ENCODE measurements around the gene CFAP119.

The CFAP119 gene

DNA sequence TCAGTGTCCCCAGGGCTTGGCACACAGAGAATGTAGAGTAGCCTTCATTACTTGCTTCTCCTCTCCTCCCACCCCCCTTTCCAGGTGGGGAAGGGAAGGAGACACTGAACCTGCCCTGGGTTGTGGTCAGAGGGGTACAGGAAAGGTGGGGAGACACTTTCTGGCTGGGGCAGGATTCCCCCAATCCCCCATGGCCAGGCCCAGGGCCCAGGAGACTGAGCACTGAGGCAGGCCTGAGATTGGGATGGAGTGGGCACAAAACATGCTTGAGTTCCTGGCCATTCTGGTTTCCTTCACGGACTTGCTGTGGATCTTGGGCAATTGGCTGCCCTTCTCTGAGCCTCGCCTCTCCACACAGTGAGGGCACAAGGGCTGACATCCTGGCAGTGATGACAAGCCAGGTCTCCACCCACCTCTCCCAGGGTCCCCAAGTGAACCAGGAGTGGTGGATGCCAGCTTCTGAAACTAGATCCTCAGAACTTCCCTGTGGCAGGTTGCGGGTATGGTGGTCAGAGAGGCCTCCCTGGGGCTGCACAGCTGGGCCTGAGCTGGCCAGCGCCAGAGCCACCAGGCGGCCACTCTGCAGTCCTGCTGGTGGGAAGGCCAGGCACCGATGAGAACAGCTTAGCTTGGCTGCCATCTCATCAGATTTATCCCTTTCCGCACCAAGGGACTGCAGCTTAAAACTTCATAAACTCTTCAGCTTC is 15.9 kb upstream of the CFAP119 start:
- H3K9ac ChIP-seq (ENCODE audit: low read length): no peak overlapping the region
- no peak overlapping the region for H3K4me3 ChIP-seq (ENCODE audit: low read length)
- H3K4me1 ChIP-seq (ENCODE audit: control insufficient read depth, insufficient read depth, low read length): peaks cover 18% of the 10 kb centered on the region
- no peaks in the 10 kb centered on the region for H3K27me3 ChIP-seq (ENCODE audit: control insufficient read depth, insufficient read depth, low read length)
- H3K9me3 ChIP-seq (ENCODE audit: control insufficient read depth, low read length): no peaks in the 10 kb centered on the region
- H3K36me3 ChIP-seq (ENCODE audit: control insufficient read depth, insufficient read depth, low read length): peaks cover 6% of the 10 kb centered on the region

DNA sequence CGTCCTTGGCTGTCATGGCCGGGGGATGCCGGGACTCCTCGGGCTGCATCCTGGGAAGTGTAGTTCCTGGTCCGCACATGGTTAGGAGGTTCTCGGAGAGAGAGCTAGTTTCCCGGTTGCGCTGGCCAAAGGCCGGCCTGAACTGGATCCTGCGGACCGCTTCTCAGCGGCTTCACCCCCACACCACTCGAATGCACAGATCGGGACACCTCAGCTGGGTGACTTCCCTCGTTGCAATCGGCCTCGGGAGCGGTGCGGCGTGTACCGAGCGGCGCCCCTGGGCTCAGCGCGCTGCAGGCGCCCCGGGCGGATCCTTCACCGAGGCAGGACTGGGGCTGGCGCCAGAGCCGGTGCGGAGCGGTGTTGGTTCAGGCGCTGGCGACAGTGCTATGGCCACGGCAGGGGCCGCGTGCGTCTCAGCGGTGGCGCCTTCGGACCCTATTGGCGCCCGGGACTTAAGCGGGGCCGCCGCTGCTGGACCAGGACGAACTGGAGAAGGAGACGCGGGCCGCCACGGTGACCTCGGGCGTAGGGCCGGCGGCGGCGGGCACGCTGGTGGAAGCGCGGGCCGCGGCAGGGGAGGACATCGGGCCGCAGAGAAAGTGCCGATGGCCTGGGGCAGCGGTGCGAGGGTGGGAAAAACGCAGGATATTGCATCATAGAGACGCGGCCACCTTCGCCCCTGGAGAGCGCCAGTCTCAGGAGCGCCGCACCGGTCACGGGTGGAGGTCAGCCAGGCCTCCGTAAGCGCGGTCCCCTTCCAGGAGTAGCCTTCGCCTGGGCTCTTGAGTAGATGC is 13.7 kb upstream of the CFAP119 start:
- Histone ChIP-seq H3K9ac (ENCODE audit: low read length) (peak overlapping the region; percentile 79), H3K36me3 (ENCODE audit: control insufficient read depth, insufficient read depth, low read length) (peaks cover 7% of the 10 kb centered on the region), H3K4me1 (ENCODE audit: control insufficient read depth, insufficient read depth, low read length) (peaks cover 18% of the 10 kb centered on the region), H3K9me3 (ENCODE audit: control insufficient read depth, low read length) (no peaks in the 10 kb centered on the region), H3K4me3 (ENCODE audit: low read length) (peak overlapping the region; percentile 93), H3K27me3 (ENCODE audit: control insufficient read depth, insufficient read depth, low read length) (no peaks in the 10 kb centered on the region)

DNA sequence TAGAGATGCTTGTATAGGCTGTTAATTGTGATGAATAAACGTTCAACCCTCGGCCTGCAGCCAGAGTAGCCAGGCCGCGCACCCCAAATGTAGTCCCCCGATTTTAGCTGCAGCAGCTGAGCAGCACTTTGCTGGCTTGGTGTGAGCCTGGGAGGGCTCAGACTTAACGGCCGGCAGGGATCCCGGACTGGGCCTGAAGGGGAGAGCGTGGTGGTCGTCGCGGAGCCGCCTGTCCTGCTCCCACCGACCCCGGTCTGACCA is 13.2 kb upstream of the CFAP119 start:
- Histone ChIP-seq H3K27me3 (ENCODE audit: control insufficient read depth, insufficient read depth, low read length) (no peaks in the 10 kb centered on the region), H3K9me3 (ENCODE audit: control insufficient read depth, low read length) (no peaks in the 10 kb centered on the region), H3K36me3 (ENCODE audit: control insufficient read depth, insufficient read depth, low read length) (peaks cover 7% of the 10 kb centered on the region), H3K4me3 (ENCODE audit: low read length) (peak overlapping the region; percentile 93), H3K9ac (ENCODE audit: low read length) (peak overlapping the region; percentile 79), H3K4me1 (ENCODE audit: control insufficient read depth, insufficient read depth, low read length) (peaks cover 18% of the 10 kb centered on the region)

DNA sequence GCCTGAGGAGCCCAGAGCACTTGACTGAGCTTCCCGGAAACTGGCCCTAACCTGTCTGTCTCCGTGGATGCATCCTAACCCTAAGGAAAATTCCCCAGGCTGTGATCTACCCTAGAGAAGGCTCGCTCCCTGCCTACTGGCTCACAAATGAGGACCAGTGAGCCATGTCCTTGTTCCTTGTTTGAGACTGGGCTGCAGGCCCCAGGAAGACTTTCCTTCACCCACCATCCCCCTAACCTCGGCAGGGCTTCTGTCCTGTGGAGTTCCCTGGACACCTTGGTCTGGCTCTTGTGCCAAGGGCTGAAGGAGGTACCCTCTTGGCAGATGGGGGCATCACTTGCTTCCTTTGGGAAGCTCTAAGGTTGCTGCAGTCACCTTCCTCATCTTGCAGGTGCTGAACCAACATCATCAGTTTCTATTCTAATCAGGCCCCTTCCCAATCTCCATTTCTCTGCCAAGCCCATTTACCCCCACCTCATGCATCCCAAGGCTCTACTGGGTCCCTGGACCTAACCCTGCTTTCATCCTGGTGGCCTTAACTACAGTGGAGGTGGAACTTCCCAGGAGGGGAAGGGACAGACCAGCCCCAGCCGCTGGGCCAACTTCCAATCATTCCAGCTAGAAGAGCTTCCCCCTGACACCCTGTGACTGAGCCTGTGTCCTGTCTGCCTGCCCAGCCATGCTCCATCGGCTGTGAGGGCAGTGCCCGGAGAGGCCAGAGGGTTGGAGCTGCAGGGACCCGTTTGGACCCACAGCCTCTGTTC is 12.7 kb upstream of the CFAP119 start:
- Histone ChIP-seq H3K36me3 (ENCODE audit: control insufficient read depth, insufficient read depth, low read length) (peaks cover 8% of the 10 kb centered on the region), H3K4me3 (ENCODE audit: low read length) (peak overlapping the region; percentile 93), H3K4me1 (ENCODE audit: control insufficient read depth, insufficient read depth, low read length) (peaks cover 18% of the 10 kb centered on the region), H3K9ac (ENCODE audit: low read length) (peak overlapping the region; percentile 79), H3K9me3 (ENCODE audit: control insufficient read depth, low read length) (no peaks in the 10 kb centered on the region), H3K27me3 (ENCODE audit: control insufficient read depth, insufficient read depth, low read length) (no peaks in the 10 kb centered on the region)

DNA sequence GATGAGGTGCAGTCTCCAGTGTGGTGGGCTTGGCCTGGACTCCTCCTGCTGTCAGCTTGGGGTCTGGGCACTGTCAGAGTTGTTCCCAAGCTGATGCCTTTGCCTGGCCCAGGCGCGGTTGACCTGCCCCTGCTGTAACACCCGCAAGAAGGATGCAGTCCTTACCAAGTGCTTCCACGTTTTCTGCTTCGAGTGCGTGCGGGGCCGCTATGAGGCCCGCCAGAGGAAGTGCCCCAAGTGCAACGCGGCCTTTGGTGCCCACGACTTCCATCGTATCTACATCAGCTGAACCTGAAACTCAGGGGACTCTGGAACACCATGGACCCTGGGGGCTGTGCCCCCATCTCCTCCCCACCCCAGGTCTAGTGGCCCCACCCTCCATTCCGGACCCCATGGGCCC is 12.0 kb upstream of the CFAP119 start:
- no peak overlapping the region for H3K4me3 ChIP-seq (ENCODE audit: low read length)
- peaks cover 16% of the 10 kb centered on the region for H3K36me3 ChIP-seq (ENCODE audit: control insufficient read depth, insufficient read depth, low read length)
- H3K9me3 ChIP-seq (ENCODE audit: control insufficient read depth, low read length): no peaks in the 10 kb centered on the region
- peaks cover 18% of the 10 kb centered on the region for H3K4me1 ChIP-seq (ENCODE audit: control insufficient read depth, insufficient read depth, low read length)
- no peak overlapping the region for H3K9ac ChIP-seq (ENCODE audit: low read length)
- H3K27me3 ChIP-seq (ENCODE audit: control insufficient read depth, insufficient read depth, low read length): no peaks in the 10 kb centered on the region

DNA sequence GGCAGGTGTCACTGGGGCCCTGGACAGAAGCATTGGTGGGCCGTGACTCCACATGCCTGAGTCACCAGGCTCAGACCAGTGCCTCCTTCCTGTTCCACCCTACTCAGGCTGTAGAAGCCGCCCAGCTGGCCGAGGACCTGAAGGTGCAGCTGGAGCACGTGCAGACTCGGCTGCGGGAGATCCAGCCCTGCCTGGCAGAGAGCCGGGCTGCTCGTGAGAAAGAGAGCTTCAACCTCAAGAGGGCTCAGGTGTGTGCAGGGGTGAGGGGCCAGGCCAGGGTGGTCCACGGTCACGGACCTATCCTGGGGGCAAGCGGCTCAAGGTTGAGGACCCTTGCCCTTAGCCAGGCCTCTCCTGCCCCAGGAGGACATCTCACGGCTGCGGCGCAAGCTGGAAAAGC is 9.9 kb upstream of the CFAP119 start:
- Histone ChIP-seq H3K9ac (ENCODE audit: low read length) (no peak overlapping the region), H3K9me3 (ENCODE audit: control insufficient read depth, low read length) (no peaks in the 10 kb centered on the region), H3K4me3 (ENCODE audit: low read length) (no peak overlapping the region), H3K4me1 (ENCODE audit: control insufficient read depth, insufficient read depth, low read length) (peaks cover 12% of the 10 kb centered on the region), H3K36me3 (ENCODE audit: control insufficient read depth, insufficient read depth, low read length) (peaks cover 34% of the 10 kb centered on the region), H3K27me3 (ENCODE audit: control insufficient read depth, insufficient read depth, low read length) (no peaks in the 10 kb centered on the region)

DNA sequence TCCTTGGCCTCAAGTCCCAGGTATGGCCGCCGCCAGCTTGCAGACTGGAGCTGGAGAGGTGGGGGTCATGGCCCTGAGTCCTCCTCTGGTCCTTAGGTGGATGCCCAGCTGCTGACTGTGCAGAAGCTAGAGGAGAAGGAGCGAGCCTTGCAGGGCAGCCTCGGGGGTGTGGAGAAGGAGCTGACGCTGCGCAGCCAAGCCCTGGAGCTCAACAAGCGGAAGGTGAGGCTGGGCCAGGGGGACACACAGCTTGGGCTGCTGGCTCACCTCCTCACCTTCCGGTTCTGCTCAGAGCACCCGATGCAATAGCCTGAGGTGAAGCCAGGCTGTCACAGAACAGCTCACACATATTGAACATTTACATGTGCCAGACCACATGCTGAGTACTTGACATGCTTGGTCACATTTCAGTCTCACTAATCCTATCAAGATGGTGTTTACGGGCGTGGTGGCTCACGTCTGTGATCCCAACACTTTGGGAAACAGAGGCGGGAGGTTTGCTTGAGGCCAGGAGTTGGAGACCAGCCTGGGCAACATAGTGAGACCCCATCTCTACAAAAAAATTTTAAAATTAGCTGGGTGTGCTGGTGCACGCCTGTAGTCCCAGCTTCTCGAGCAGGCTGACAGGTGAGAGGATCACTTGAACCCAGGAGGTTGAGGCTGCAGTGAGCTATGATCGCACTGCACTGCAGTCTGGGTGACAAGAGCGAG is 7.7 kb upstream of the CFAP119 start:
- Histone ChIP-seq H3K4me1 (ENCODE audit: control insufficient read depth, insufficient read depth, low read length) (peaks cover under 1% of the 10 kb centered on the region), H3K9ac (ENCODE audit: low read length) (no peak overlapping the region), H3K4me3 (ENCODE audit: low read length) (no peak overlapping the region), H3K9me3 (ENCODE audit: control insufficient read depth, low read length) (no peaks in the 10 kb centered on the region), H3K36me3 (ENCODE audit: control insufficient read depth, insufficient read depth, low read length) (peaks cover 45% of the 10 kb centered on the region), H3K27me3 (ENCODE audit: control insufficient read depth, insufficient read depth, low read length) (no peaks in the 10 kb centered on the region)

DNA sequence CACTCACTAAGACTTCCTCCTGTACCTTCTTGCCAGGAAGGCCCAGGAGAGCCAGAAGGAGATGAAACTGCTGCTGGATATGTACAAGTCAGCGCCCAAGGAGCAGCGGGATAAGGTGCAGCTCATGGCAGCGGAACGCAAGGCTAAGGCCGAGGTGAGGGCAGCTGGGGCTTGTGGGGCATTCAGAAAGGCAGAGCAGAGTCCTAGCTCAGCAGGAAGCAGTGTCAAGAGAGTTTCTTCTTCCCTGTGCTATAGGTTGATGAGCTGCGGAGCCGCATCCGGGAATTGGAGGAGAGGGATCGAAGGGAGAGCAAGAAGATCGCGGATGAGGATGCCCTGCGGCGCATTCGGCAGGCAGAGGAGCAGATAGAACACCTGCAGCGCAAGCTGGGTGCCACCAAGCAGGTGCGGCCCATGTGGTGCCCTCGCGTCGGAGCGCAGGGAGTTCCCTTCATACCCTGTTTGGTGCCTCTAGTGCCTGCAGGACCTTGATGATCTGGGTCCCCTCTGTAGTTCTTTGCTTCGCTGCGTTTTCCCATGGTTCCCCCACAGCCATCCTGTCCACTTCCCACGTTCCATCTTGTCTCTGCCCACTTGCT is 6.8 kb upstream of the CFAP119 start:
- Histone ChIP-seq H3K36me3 (ENCODE audit: control insufficient read depth, insufficient read depth, low read length) (peaks cover 47% of the 10 kb centered on the region), H3K4me1 (ENCODE audit: control insufficient read depth, insufficient read depth, low read length) (peaks cover under 1% of the 10 kb centered on the region), H3K9ac (ENCODE audit: low read length) (no peak overlapping the region), H3K9me3 (ENCODE audit: control insufficient read depth, low read length) (no peaks in the 10 kb centered on the region), H3K4me3 (ENCODE audit: low read length) (no peak overlapping the region), H3K27me3 (ENCODE audit: control insufficient read depth, insufficient read depth, low read length) (no peaks in the 10 kb centered on the region)

DNA sequence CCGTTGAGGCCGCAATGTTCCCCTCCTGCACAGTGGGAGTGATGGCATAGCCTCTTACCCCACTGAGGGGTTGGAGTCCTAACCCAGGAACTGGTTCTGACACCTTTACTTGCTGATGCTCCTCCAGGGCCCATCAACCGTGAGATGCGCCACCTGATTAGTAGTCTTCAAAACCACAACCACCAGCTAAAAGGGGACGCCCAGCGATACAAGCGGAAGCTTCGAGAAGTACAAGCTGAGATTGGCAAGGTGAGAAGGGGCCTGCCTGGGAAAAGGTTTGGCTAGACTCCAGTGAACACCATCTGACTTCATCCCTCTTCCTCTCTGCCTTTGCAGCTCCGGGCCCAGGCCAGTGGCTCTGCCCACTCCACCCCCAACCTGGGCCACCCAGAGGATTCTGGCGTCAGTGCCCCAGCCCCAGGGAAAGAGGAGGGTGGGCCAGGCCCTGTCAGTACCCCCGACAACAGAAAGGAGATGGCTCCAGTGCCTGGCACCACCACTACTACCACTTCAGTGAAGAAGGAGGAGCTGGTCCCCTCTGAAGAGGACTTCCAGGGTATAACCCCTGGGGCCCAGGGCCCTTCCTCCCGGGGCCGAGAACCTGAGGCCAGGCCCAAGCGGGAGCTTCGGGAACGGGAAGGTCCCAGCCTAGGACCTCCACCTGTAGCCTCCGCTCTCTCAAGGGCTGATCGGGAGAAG is 6.1 kb upstream of the CFAP119 start:
- Histone ChIP-seq H3K9me3 (ENCODE audit: control insufficient read depth, low read length) (no peaks in the 10 kb centered on the region), H3K4me3 (ENCODE audit: low read length) (no peak overlapping the region), H3K4me1 (ENCODE audit: control insufficient read depth, insufficient read depth, low read length) (peaks cover 8% of the 10 kb centered on the region), H3K9ac (ENCODE audit: low read length) (no peak overlapping the region), H3K36me3 (ENCODE audit: control insufficient read depth, insufficient read depth, low read length) (peaks cover 47% of the 10 kb centered on the region), H3K27me3 (ENCODE audit: control insufficient read depth, insufficient read depth, low read length) (no peaks in the 10 kb centered on the region)

DNA sequence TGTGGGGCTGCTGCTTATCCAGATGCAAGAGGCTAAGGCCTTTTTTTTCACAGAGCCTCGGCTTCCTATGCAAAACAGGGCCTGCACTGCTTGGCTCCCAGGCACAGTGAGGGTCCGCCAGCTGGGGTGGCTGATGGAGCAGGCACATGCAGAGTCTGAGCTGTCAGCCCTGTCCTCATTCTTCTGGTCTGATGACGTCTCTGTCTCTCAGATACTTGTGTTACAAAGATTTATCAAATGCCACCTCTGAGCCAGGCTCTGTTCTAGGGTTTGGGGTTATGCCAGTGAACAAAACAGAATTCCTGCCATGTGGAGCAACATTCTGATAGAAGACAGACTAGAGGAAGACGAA is 5.0 kb upstream of the CFAP119 start:
- peaks cover 12% of the 10 kb centered on the region for H3K4me1 ChIP-seq (ENCODE audit: control insufficient read depth, insufficient read depth, low read length)
- H3K4me3 ChIP-seq (ENCODE audit: low read length): no peak overlapping the region
- H3K27me3 ChIP-seq (ENCODE audit: control insufficient read depth, insufficient read depth, low read length): no peaks in the 10 kb centered on the region
- H3K9ac ChIP-seq (ENCODE audit: low read length): no peak overlapping the region
- H3K9me3 ChIP-seq (ENCODE audit: control insufficient read depth, low read length): no peaks in the 10 kb centered on the region
- H3K36me3 ChIP-seq (ENCODE audit: control insufficient read depth, insufficient read depth, low read length): peaks cover 40% of the 10 kb centered on the region

DNA sequence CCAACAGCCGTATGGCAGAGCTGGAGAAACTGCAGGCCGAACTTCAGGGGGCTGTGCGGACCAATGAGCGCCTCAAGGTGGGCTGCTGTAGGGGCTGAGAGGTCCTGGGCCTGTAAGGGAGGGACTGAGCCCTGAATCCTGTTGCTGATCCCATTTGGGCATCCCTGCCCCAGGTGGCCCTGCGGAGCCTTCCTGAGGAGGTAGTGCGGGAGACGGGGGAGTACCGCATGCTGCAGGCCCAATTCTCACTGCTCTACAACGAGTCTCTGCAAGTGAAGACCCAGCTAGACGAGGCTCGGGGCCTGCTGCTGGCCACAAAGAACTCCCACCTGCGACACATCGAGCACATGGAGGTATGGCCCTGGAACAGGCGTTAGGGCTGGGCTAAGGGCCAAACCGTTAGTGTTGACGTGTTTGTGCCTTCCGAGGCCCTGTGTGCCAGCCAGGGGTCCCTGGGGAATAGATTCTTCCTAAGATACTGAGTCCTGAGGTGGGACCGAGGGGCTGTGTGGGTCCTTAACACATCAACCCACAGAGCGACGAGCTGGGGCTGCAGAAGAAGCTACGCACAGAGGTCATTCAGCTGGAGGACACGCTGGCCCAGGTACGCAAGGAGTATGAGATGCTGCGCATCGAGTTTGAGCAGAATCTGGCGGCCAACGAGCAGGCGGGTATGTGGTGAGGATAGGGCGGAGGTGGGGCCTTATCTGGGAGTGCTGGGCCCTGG is 4.5 kb upstream of the CFAP119 start:
- peaks cover 40% of the 10 kb centered on the region for H3K36me3 ChIP-seq (ENCODE audit: control insufficient read depth, insufficient read depth, low read length)
- no peak overlapping the region for H3K9ac ChIP-seq (ENCODE audit: low read length)

More for the DNA sequence above, 4.5 kb upstream of the CFAP119 start:
- peaks cover 12% of the 10 kb centered on the region for H3K4me1 ChIP-seq (ENCODE audit: control insufficient read depth, insufficient read depth, low read length)
- H3K27me3 ChIP-seq (ENCODE audit: control insufficient read depth, insufficient read depth, low read length): no peaks in the 10 kb centered on the region
- H3K4me3 ChIP-seq (ENCODE audit: low read length): no peak overlapping the region
- H3K9me3 ChIP-seq (ENCODE audit: control insufficient read depth, low read length): no peaks in the 10 kb centered on the region
